Measurements from ENCODE around the gene TRMT10B. TPM values are rescaled to one million over a fixed set of nuclear protein-coding genes. Genes with fewer than 3 reads are reported as not detected.

TRMT10B gene
- total RNA-seq, 1 experiment from 2014 or later: 5.7 TPM

GRCh38 chr9:37746448-37747270 is 6.9 kb upstream of the TRMT10B start:
- H3K9me3 ChIP-seq (ENCODE audit: control insufficient read depth, low read depth, low read length): no peaks in the 10 kb centered on the region
- no peak overlapping the region for H2BK120ac ChIP-seq (ENCODE audit: low read depth, low read length, poor library complexity, severe bottlenecking)
- Mint-ChIP-seq H3K27me3 (ENCODE audit: low read depth) (peaks cover 14% of the 10 kb centered on the region), H3K9me3 (no peaks in the 10 kb centered on the region), H3K27ac (no peak overlapping the region; a peak in 1 of 7 replicates), H3K4me3 (no peak overlapping the region), H3K36me3 (ENCODE audit: insufficient read depth in 1 of 3, low read depth in 3 of 3) (no peaks in the 10 kb centered on the region), H3K4me1 (peaks cover 2 to 8% of the 10 kb centered on the region in 2 experiments)
- H4K20me1 ChIP-seq (ENCODE audit: control insufficient read depth, insufficient read depth, insufficient read length): no peaks in the 10 kb centered on the region
- no peak overlapping the region for H2BK15ac ChIP-seq (ENCODE audit: low read depth, low read length)
- no peaks in the 10 kb centered on the region for H3K79me1 ChIP-seq (ENCODE audit: insufficient read depth, low read depth, low read length, poor library complexity, severe bottlenecking)
- no peak overlapping the region for H4K91ac ChIP-seq (ENCODE audit: insufficient read length, low read depth, low read length)
- no peak overlapping the region for H2BK20ac ChIP-seq (ENCODE audit: low read depth, low read length, poor library complexity, severe bottlenecking)
- no peak overlapping the region for H3K4me2 ChIP-seq (ENCODE audit: insufficient read depth, insufficient read length, low read length)
- H3K4me1 ChIP-seq (ENCODE audit: insufficient read depth, low read length): no peaks in the 10 kb centered on the region
- H3K23ac ChIP-seq (ENCODE audit: insufficient read length, low read depth, low read length): no peak overlapping the region
- no peak overlapping the region for H3K14ac ChIP-seq (ENCODE audit: insufficient read depth, low read length)
- WGBS (ENCODE audit: extremely low coverage, insufficient read length, low lambda C conversion rate): no CpG with 5 or more reads among the region's 24 CpGs
- no peaks in the 10 kb centered on the region for H3K79me2 ChIP-seq (ENCODE audit: insufficient read depth, low read length)
- no peak overlapping the region for H4K8ac ChIP-seq (replicated peaks; ENCODE audit: insufficient read length, low read depth, low read length)
- no peaks in the 10 kb centered on the region for H3K27me3 ChIP-seq (ENCODE audit: insufficient read depth, low read length)
- no peak overlapping the region for H2BK5ac ChIP-seq (ENCODE audit: insufficient read length, low read length)
- H3K18ac ChIP-seq (ENCODE audit: insufficient read length, low read depth, low read length): no peak overlapping the region
- no peak overlapping the region for H3K27ac ChIP-seq (ENCODE audit: insufficient read length, low read depth, low read length)
- no peak overlapping the region for H2AK5ac ChIP-seq (ENCODE audit: insufficient read length, low read length)
- no peak overlapping the region for H3K4ac ChIP-seq (ENCODE audit: low read depth, low read length)
- H2BK12ac ChIP-seq (ENCODE audit: insufficient read length, low read depth, low read length): no peak overlapping the region
- H3K56ac ChIP-seq (ENCODE audit: insufficient read length, low read depth, low read length): no peak overlapping the region
- TF ChIP-seq CTCF (conservative IDR thresholded peaks at IDR 0.05): no peak
- no peak overlapping the region for H4K5ac ChIP-seq (ENCODE audit: insufficient read length, low read depth, low read length)
- H2AFZ ChIP-seq (ENCODE audit: low read length): no peak overlapping the region
- H3K23me2 ChIP-seq (ENCODE audit: insufficient read length, low read depth, low read length, poor library complexity, severe bottlenecking): no peaks in the 10 kb centered on the region
- H3T11ph ChIP-seq (ENCODE audit: low read length): no peak overlapping the region
- no peak overlapping the region for H3K9ac ChIP-seq (ENCODE audit: extremely low read depth, insufficient read length, low read length)
- no peak for DNase-seq
